MV-4-11 (cell line): ENCODE measurements around the gene TCF7L1.
"Not testable (repeated sequence)": the region's sequence is repeated elsewhere in the genome, so short reads cannot be mapped to it uniquely, and the experiment has no call there.

Experiments
- DNase-seq: peaks from one replicate; lab custom pipeline; 2025; lab: John Stamatoyannopoulos, UW

TCF7L1 gene, protein sequence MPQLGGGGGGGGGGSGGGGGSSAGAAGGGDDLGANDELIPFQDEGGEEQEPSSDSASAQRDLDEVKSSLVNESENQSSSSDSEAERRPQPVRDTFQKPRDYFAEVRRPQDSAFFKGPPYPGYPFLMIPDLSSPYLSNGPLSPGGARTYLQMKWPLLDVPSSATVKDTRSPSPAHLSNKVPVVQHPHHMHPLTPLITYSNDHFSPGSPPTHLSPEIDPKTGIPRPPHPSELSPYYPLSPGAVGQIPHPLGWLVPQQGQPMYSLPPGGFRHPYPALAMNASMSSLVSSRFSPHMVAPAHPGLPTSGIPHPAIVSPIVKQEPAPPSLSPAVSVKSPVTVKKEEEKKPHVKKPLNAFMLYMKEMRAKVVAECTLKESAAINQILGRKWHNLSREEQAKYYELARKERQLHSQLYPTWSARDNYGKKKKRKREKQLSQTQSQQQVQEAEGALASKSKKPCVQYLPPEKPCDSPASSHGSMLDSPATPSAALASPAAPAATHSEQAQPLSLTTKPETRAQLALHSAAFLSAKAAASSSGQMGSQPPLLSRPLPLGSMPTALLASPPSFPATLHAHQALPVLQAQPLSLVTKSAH

DNA sequence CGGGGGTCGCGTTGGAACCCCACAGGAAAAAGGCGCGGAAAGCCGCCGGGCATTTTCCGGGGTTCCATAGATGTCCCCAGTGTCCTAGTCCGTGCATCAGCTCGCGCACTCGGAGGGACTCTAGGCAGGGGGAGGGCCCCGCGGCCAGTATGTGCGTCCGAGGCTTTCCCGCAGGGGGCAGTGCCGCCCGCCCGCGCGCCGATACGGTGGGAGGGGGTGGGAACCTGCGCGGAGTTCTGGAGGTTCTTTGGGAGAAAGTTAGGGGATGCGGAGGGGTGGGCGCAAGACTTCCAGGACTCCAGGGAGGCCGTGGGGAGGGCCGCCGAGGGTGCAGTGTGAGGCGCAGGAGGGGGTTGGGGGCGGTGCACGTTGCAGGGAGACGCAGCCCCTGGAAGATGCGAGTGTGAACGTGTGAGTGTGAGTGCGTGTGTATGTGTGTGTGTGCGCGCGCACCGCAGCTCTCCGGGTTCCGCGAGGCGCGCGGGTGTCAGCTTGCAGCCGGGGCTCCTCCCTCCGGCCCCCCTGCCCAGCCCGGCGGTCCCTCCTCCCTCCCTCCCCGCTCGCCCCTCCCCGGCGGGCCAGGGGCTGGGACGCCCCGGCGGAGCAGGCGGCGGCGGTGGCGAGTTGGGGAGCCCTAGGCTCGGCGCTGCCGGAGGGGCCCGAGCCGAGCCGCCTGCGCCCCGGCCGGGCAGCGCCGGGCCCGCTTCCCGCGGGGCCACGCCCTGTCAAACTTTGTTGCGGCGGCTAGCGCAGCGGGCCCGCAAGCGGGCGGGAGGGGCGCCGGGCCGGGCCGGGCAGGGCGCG, at the start of gene TCF7L1:
Gene TCF7L1, plus strand, starts transcription at position 559 of the 804 bp plus-strand sequence. CDS start 293 bp downstream, outside the sequence.
- no peak for DNase-seq

DNA sequence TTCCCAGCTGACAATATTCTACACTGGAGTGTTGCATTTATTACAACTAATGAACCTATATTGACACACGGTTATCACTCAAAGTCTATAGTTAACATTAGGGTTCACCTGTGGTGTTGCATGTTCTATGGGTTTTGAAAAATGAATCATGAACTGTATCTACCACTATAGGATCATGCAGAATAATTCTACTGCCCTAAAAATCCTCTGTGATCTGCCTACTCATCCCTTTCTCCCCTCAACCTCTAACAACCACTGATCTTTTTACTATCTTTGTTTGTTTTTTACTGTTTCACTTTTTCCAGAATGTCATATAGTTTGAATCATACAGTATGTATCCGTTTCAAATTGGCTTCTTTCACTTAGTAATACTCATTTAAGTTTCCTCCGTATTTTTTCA, 47.6 kb upstream of the TCF7L1 start:
- DNase-seq, result no peak

DNA sequence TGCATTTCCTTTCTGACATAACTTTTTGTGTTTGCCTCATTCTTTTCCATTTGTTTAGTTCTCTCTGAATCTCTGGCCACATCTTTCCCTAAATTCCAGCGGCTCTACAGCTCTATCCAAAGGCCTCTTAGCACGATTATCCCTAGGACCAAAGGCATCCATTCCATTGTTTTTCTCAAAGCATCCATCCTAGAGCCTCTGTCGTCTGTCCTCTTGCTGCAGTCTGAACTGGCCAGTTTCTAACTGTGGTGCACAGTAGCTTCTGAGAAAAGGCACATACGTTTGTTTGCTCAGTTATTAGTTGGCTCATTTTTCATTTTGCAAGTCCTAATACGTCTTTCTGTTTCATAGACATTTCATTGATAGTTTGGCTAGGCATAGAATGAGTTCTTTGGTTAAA, 45.7 kb upstream of the TCF7L1 start:
- DNase-seq, result no peak

DNA sequence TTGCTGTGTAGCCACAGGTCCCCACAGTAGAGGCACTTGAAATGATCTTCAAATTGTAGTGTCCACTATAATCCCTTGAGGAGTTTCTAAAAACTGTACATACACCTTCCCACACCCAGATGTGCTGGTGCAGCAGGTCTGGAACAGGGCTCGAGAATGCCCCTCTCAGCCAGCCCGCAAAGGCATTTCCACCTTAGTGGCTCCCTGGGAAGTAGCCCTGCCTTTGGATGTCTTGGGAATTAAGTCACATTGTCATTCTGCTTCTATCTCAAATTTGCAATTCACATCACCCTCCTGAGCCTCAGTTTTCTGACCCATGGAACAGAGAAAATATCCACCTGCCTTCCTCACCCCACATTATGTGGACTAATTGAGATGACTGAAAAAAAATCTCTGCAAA, 44.3 kb upstream of the TCF7L1 start:
- no peak for DNase-seq

DNA sequence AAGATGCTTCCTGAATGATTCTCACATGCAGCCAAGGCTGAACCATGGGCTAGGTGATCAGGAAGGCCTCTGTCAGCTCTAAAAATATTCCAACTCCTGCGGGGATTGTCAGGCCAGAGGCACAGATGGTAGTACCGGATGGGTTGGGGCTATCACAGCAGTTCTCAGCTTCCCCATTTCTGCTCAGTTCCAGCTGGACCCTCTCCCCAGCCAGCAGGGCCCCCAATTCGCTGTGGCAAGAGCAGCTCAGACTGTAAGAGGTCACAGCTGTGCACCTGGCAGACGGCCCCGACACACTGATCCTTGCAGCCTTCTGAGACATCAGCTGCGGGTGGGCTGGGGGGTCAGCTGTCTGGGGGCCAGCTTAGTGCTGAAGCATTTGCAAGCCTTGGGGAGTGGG, 43.6 kb upstream of the TCF7L1 start:
- no peak for DNase-seq

DNA sequence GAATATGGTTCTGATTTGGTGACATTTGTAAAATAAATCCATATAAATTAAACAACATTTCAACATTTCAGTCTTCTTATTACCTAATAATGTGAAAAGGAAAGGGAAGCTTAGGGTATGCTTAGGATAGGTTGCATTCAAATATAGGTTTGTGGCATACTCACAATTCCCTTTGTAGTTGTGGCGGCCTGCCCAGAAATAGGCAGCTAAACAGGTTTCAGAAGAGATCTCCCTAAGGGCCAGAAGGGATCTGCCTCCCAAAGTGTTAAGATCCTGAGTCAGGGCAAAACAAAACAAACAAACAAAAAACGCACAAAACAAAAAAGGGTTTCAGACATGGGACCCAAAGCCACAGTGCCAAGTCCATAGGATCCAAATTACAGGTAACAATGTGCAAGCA, 41.4 kb upstream of the TCF7L1 start:
- DNase-seq, result no peak

DNA sequence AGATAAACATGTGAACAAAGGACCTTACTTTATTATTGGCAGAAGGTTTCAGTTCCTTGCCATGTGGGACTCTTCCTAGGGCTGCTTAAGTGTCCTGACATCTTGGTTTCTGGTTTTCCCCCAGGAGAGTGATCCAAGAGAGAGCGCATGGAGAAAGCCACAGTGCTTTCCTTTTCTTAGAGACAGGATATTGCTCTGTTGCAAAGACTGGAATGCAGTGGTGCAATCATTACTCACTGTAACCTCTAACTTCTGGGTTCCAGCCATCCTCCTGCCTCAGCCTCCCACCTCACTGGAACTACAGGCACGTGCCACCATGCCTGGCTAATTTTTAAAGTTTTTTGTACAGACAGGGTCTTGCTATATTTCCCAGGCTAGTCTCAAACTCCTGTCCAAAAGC, 38.1 kb upstream of the TCF7L1 start:
- no peak for DNase-seq

DNA sequence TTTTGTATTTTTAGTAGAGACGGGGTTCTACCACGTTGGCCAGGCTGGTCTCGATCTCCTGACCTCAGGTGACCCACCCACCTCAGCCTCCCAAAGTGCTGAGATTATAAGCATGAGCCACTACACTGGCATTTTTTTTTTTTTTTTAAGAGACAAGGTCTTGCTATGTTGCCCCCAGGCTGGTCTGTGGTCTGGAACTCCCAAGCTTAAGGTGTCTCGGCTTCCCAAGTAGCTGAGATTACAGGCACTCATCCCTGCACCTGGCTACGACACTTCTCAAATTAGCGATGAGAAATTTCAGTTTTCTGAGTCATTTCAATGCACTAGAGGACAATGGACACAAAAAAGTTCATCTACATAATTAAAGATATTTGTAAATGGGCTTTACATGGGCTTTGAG, 36.6 kb upstream of the TCF7L1 start:
- DNase-seq, result no peak

DNA sequence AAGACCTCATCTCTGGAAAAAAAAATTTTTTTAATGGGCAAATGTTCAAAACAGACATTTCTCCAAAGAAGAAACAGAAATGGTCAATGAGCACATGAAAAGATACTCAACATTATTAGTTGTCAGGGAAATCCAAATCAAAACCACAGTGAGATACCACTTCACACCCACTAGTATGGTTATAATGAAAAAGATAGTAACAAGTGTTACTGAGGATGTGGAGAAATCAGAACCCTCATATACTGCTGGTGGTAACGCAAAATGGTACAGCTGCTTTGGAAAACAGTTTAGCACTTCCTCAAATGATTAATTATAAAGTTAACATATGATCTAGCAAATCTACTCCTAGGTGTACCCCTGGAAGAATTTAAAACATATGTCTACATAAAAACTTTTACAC, 29.0 kb upstream of the TCF7L1 start:
- no peak for DNase-seq

DNA sequence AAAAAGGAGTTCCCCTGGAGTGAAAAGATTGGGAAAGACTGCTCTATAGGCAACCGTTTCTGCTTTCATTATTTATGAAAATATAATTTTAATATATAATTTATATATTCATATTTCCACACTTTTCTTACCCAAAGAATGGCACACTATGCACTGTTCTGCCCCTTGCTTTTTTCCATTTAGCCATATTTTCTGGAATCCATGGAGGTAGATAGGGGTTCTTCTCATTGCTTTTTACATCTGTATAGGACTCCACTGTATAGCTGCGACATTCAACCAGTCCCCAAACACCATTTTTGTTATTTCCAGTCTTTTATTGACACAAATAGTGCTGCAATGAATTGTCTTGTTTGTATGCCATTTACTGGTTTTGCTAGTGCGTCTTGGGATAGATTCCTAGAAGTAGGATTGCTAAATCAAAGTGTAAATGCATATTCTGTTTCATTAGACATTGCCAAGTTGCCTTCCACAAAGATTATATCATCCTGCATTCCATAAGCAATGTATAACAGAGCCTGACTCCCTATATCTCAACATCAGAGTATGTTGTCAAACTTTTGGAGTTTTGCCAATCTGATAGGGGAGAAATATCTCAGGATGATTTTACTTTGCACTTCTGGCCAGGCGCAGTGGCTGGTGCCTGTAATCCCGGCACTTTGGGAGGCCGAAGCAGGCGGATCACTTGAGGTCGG, 26.6 kb upstream of the TCF7L1 start:
- DNase-seq, result no peak

DNA sequence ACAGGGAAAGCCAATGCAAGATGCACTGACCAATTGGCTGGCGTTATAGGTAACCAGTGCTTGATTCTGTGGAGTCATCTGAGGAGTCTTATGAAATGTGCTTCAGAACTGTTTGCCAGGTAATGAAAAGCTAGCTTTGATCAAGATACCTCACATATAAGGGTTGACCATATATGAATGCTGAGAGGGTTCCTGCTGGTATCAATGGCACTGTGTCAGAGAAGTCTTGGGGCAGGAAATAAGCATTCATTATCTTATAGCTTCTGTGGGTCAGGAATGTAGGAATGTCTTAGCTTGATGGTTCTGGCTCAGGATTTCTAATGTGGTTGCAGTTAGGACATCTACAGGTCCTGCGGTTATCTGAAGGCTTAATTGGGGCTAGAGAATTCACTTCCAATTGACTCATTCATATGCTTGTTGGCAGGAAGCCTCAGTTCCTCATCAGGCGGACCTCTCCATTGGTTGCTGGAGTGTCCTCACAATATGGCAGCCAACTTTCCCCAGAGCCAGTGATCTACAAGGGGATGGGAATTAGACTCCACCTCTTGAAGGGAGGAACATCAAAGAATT, 22.1 kb upstream of the TCF7L1 start:
- no peak for DNase-seq

DNA sequence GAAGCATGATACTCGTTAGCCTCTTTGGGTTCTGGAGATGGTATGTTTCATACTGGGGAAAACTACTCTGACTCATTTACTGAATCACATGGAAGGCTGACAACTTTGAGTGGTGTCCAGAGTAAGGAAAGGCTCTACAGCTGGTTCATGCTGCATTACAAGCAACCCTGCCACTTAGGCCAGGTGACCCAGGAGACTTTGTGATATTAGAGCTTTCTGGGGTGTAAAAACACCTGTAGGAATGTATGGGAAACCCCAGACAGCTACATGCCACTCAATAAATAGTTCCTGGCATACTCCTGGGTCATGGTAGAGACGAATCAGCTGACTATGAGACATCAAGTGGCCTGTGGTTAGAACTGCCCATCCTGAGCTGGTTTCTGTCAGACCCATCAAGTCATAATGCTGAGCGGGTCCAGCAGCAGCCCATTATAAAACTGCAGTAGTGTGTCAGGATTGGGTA, 21.3 kb upstream of the TCF7L1 start:
- DNase-seq, result no peak

DNA sequence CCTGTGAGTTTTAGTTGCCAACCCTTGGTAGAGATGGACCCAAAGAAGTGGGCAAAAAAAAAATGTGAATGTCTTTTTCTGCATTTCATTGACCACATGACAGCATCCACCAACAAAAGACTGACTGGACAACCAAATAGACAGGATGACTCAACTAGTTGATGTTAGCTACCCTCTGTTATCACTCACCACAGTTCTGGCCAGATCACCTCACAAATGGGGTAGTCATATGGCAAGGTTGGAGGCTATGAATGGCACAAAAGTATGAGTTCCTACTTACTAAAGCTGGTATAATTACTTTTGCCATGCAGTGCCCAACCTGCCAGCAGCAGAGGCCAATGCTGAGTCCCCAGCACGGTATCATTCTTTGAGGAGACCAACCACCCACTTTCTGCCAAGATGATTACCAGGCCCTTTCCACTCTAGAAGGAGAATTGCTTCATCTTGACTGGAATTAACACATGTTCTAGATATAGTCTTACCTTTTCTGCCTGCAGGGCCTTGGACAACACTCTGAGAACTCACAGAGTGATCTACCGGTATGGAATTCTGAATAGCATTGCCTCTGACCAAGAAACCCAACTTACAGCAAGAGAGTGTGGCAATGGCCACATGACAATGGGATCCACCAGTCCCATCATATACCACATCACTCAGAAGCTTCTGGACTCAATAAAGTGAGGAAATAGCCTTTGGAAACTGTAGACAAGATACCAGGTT, 20.1 kb upstream of the TCF7L1 start:
- no peak for DNase-seq

DNA sequence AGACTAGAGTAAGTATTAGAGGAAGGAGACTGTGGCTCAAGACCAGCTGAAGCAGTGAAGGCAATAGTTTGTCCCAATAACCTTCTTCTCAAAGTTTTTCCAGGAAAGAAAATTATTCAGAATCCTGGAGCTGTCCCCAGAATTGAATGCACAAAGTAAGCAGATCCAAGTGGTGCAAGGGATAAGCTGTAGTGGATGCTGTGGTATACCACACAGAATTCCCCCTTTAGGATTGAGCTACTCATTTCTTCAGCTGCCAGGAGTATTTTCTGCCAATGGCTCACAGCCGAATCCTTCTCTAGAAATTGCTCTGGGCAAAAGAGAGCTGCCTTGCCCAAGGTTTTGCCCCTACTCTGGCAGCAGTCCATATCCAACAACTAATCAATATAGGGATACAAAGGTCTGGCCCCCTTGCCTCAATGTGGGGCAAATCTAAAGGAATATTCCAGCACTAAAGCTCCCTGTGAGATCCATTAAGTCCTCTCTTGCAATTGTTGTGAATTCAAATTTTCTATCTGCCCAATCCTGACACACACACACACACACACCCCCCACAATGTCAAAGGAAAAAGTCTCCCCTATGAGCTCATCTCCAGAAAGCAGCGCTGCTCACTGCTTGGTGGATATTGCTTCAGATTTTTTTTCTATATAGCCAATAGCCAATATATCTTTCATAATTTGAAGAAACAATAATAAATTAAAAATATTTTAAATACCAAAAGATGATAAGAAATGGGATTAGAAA, 18.4 kb upstream of the TCF7L1 start:
- DNase-seq, result no peak

DNA sequence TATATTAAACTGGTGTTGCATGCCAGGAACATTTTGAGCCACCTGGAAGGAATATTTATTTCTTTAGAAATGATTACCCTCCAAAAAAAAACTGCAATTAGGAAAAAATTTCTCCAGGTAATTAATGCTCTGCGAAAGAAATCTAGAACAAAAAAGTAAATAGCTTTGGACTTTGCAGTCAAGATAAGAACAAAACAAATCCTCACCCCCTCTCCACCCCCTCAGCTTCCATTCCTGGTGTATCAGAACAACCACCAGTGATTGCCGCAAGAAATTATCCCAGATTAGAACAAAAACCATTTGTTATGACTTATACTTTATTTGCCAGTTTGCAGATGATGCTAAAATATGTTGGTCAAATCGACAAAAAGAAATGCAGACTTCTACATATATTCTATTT, 17.0 kb upstream of the TCF7L1 start:
- DNase-seq, result no peak

DNA sequence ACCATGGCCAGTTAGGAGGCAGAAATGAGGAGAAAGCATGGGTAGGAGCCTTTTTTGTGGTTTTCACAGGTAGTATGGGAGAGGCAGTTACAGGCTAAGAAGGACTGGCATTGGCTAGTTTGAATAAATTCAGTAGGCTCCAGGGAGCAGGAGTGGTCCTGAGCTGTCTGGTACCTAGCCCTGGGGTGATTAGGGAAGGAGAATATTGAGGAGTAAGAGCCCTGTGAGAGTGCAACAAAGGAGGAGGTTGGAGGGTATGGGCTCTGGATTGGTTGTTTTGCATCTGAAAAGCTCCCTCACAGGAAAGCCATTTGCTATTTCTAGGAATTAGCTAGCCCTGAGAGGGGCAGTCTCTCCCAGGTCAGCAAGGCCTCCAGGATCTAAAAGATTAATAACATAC, 13.3 kb upstream of the TCF7L1 start:
- DNase-seq, result no peak

DNA sequence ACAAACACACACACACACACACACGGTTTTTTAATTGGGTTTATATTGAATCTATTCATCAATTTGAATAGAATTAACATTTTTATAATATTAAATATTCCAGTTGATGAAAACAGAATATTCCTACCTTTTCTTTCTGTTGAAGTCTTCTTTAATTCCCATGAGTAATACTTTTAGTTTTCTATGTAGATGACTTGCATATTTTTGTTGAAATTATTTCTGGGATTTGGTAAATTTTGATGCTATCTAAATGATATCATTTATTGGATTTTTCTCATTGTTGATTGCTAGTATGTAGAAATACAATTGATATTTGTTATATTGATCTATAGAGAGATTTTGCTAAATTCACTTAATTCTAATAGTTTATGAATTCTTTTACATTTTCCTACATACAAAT, 12.8 kb upstream of the TCF7L1 start:
- no peak for DNase-seq

DNA sequence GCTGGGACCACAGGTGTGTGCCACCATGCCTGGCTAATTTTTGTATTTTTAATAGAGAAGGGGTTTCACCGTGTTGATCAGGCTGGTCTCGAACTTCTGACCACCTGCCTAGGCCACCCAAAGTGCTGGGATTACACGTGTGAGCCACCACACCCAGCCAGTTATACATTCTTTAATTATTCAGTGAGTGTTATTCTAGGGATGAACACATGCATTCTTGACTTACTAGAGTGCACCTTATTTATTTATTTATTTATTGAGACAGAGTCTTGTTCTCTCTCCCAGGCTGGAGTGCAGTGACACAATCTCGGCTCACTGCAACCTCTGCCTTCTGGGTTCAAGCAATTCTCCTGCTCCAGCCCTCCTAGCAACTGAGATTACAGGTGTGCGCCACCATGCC, 6.7 kb upstream of the TCF7L1 start:
- not testable (repeated sequence) for DNase-seq

DNA sequence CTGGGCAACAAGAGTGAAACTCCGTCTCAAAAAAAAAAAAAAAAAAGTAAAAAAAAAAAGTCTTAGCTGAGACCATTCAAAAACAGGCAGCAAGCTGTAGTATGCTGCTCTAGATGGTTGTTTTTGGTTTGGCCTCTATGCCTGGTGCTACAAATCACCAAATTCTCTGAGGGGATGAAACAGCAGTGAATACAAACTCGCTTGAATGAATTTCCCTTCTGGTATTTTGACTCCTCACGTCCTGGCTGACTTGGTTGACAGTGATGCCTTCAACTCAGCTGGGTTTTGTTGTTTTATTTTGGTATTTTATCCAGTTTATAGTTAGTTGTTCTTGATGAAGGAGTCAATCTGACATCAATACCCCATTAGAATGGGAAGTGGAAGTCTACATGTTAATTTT, 3.3 kb upstream of the TCF7L1 start:
- DNase-seq, result no peak

DNA sequence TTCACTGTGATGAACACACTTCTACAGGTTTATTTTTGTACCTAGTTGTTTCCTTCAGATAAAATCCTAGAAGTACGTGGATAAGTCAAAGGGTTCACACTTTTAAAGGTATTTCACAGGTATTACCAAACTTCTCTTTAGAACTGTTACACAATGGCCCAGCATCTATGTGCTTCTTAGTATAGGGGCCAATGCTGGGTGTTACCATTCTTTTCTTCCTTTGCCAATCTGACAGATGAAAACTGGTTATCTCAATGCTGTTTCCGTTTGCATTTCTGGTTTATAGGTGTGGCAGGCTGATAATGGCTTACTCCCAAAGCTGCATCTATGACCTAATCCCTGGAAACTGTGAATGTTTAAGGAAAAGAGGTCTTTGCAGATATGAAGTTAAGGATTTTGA, 2.8 kb upstream of the TCF7L1 start:
- no peak for DNase-seq

DNA sequence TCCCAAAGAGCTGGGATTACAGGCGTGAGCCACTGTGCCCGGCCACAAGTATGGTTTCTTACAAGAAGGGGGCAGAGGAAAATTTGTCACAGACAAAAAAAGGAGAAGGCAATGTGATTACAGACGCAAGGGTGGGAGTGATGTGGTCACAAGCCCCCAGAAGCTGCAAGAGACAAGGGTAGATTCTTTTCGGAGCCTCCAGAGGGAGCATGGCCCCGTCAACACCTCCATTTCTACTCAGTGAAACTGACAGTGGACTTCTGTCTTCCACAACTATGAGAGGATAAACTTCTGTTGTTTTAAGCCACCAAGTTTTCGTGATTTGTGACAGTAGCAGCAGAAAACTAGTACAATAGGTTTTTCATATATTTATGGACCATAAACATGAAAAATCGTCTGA, 2.1 kb upstream of the TCF7L1 start:
- DNase-seq, result no peak
